SK-N-SH (cell line): ENCODE results near the gene AHNAK2.

Experiments
- EZH2phosphoT487 ChIP-seq: fragments of 200-600 bp; sonication (generic); IDR thresholded peaks from 2 replicates; pipeline ENCODE4 v1.6.1; 2017; ENCODE audit warnings: low read depth, mixed run types, mild to moderate bottlenecking, antibody characterized with exemption, moderate library complexity, borderline replicate concordance
- TAF1 ChIP-seq: IDR thresholded peaks from 2 replicates; pipeline ENCODE4 v1.6.1; 2012; ENCODE audit warnings: low read depth, mild to moderate bottlenecking, low read length, moderate library complexity, borderline replicate concordance
- TF ChIP-seq, protein P1 (sequence below): fragments of 200-600 bp; sonication (generic); IDR thresholded peaks from 2 replicates; pipeline ENCODE4 v1.6.1; 2017; ENCODE audit warnings: antibody characterized with exemption, mild to moderate bottlenecking, moderate library complexity

DNA sequence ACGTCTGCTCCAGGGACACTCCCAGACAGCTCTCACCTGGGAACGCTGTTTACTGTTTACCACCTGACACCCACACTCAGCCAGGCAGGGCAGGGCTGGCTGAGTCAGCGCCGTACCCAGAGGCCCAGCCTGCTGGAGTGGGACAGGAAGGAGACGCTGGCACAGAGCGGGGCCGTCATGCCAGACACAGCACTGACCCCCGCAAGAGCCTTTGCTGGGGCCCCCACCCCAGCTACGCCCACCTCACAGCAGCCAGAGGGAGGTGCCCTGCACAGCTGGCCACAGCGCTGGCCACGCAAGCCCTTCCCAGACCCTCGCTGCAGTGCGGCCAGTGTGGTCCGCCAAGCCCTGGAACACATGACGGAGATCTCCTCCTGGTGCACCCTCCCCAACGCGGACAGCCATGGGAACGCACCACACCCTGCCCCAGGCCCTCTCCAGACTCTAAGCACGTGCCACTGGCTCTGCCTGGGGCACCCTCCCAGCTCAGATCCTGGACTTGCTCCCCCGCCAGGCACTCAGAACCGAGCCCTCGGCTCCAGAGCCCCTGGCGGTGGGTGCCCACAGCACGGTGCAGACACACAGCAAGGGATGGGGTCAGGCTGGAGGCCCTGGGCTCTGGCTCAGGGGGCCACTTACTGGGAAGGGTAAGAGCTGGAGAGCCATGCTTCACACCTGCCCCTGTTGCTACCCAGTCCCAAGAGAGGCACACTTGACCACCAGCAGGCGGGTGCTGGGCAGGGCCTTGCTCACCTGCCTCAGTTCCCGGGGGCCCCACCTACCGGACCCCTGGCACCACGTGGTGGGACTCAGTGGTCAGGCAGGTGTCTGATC is 5.7 kb downstream of the AHNAK2 start:
- TF ChIP-seq, protein P1, sequence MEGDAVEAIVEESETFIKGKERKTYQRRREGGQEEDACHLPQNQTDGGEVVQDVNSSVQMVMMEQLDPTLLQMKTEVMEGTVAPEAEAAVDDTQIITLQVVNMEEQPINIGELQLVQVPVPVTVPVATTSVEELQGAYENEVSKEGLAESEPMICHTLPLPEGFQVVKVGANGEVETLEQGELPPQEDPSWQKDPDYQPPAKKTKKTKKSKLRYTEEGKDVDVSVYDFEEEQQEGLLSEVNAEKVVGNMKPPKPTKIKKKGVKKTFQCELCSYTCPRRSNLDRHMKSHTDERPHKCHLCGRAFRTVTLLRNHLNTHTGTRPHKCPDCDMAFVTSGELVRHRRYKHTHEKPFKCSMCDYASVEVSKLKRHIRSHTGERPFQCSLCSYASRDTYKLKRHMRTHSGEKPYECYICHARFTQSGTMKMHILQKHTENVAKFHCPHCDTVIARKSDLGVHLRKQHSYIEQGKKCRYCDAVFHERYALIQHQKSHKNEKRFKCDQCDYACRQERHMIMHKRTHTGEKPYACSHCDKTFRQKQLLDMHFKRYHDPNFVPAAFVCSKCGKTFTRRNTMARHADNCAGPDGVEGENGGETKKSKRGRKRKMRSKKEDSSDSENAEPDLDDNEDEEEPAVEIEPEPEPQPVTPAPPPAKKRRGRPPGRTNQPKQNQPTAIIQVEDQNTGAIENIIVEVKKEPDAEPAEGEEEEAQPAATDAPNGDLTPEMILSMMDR = no peak
- TF ChIP-seq EZH2phosphoT487 (no peak), TAF1 (no peak)
